GM19438 (cell line): Measurements from ENCODE around the gene SYCP3.
"Not testable (repeated sequence)": the region's sequence is repeated elsewhere in the genome, so short reads cannot be mapped to it uniquely, and the experiment has no call there.

Experiments used
- ATAC-seq: cut with Tn5 transposase; IDR thresholded peaks from one replicate; pipeline ENCODE4 v1.9.1; 2021; ENCODE audit warnings: low read depth; ENCODE audit not compliant: unreplicated experiment

Gene SYCP3

GRCh38 chr12:101761350-101761749 lies 22.1 kb upstream of the SYCP3 start:
- no peak for ATAC-seq

- ATAC-seq = no peak
These were observed 20.3 kb upstream of the SYCP3 start for GRCh38 chr12:101759396-101760047.

GRCh38 chr12:101750152-101750551 lies 10.9 kb upstream of the SYCP3 start:
- ATAC-seq = no peak

GRCh38 chr12:101749657-101750056 lies 10.4 kb upstream of the SYCP3 start:
- ATAC-seq = no peak

GRCh38 chr12:101748907-101749306 lies 9.6 kb upstream of the SYCP3 start:
- no peak for ATAC-seq

GRCh38 chr12:101747697-101748096 lies 8.4 kb upstream of the SYCP3 start:
- no peak for ATAC-seq

GRCh38 chr12:101746661-101747060 lies 7.4 kb upstream of the SYCP3 start:
- no peak for ATAC-seq

GRCh38 chr12:101746196-101746595 lies 6.9 kb upstream of the SYCP3 start:
- no peak for ATAC-seq

GRCh38 chr12:101745481-101745880 lies 6.2 kb upstream of the SYCP3 start:
- ATAC-seq = no peak

GRCh38 chr12:101743724-101744472 lies 4.6 kb upstream of the SYCP3 start:
- peak; percentile 98 for ATAC-seq

- no peak for ATAC-seq
These were observed 4.0 kb upstream of the SYCP3 start for GRCh38 chr12:101743242-101743641.

GRCh38 chr12:101740980-101741379 lies 1.7 kb upstream of the SYCP3 start:
- ATAC-seq = no peak

GRCh38 chr12:101740566-101740965 lies 1.3 kb upstream of the SYCP3 start:
- no peak for ATAC-seq

GRCh38 chr12:101737476-101737875 lies 1.8 kb downstream of the SYCP3 start:
- no peak for ATAC-seq

- not testable (repeated sequence) for ATAC-seq
These were observed 4.8 kb downstream of the SYCP3 start for GRCh38 chr12:101734482-101734881.

GRCh38 chr12:101733166-101733565 lies 6.1 kb downstream of the SYCP3 start:
- peak; percentile 68 for ATAC-seq

- ATAC-seq = no peak
These were observed 6.9 kb downstream of the SYCP3 start for GRCh38 chr12:101732318-101732717.

GRCh38 chr12:101729842-101730241 lies 9.4 kb downstream of the SYCP3 start:
- no peak for ATAC-seq

GRCh38 chr12:101727098-101727497 lies 12.2 kb downstream of the SYCP3 start:
- ATAC-seq = no peak

GRCh38 chr12:101722392-101722791 lies 16.9 kb downstream of the SYCP3 start:
- ATAC-seq = no peak

- ATAC-seq = no peak
These were observed 19.1 kb downstream of the SYCP3 start for GRCh38 chr12:101720118-101720517.

GRCh38 chr12:101719566-101719965 lies 19.7 kb downstream of the SYCP3 start:
- ATAC-seq = no peak
